Neural cell (in vitro differentiated cells): ENCODE data around the gene RHBDF2.

ENCODE experiments used
- EZH2 ChIP-seq: fragments of 200-600, 300-800 bp; shearing (Covaris generic), sonication (generic); IDR thresholded peaks from 2 replicates; pipeline ENCODE4 v1.6.1; 2014; ENCODE audit warnings: antibody characterized with exemption, low read length, borderline replicate concordance, mild to moderate bottlenecking; ENCODE audit not compliant: insufficient read depth, poor library complexity, severe bottlenecking
- MXI1 ChIP-seq: fragments of 450-650 bp; conservative IDR thresholded peaks from 2 replicates; pipeline ENCODE4 v1.6.1; 2014; ENCODE audit warnings: antibody characterized with exemption, mild to moderate bottlenecking; ENCODE audit not compliant: poor library complexity, severe bottlenecking
- TF ChIP-seq, protein P1 (sequence below): fragments of 450-650 bp; IDR thresholded peaks from 2 replicates; pipeline ENCODE4 v1.5.1; 2014; ENCODE audit warnings: antibody characterized with exemption, mild to moderate bottlenecking, moderate library complexity; ENCODE audit not compliant: poor library complexity, severe bottlenecking
- TF ChIP-seq, protein P2 (sequence below): IDR thresholded peaks from 2 replicates; pipeline ENCODE4 v1.6.1; 2012; ENCODE audit warnings: borderline replicate concordance

DNA sequence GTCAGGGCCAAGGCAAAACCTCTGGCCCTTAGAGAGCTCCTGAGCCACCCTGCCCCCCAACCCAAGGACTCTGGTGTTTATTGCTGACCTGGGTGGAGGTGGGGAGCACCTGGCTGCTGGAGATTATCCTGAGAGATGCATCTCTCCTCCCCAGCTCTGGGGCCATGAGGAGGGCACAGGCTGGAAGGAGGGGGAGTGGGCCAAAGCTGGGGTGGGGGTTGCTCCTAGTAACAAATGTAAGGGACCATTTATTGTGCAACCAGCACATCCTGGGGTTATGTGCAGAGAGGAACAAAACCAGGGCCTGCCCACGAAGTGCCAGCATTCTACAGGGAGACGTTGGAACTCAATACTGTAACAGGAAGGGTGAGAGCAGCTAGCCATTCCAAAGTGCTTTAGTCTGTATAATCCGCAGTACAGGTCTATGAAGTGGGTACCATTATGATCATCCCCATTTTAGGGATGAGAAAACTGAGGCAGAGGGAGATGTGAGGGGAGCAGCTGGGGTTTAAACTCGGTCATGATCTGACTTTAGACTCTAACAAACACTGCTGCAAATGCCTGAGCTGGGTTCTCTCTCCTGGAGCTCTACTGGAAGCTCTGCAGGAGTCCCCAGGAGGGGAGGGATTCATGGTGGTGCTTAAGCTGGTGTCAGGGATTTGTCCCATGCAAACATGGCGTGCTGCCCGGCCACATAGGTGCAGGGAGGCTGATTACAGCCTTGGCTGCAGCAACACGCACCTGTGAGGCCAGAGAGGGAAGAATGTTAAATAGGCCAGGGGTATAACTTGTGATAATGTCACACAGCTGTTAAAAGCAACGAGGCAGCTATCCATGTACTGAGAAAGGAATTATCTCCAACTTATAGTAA is 1.4 kb upstream of the RHBDF2 start:
- TF ChIP-seq EZH2: no peak
- TF ChIP-seq, protein P1, sequence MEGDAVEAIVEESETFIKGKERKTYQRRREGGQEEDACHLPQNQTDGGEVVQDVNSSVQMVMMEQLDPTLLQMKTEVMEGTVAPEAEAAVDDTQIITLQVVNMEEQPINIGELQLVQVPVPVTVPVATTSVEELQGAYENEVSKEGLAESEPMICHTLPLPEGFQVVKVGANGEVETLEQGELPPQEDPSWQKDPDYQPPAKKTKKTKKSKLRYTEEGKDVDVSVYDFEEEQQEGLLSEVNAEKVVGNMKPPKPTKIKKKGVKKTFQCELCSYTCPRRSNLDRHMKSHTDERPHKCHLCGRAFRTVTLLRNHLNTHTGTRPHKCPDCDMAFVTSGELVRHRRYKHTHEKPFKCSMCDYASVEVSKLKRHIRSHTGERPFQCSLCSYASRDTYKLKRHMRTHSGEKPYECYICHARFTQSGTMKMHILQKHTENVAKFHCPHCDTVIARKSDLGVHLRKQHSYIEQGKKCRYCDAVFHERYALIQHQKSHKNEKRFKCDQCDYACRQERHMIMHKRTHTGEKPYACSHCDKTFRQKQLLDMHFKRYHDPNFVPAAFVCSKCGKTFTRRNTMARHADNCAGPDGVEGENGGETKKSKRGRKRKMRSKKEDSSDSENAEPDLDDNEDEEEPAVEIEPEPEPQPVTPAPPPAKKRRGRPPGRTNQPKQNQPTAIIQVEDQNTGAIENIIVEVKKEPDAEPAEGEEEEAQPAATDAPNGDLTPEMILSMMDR: no peak
- TF ChIP-seq MXI1: no peak
- TF ChIP-seq, protein P2, sequence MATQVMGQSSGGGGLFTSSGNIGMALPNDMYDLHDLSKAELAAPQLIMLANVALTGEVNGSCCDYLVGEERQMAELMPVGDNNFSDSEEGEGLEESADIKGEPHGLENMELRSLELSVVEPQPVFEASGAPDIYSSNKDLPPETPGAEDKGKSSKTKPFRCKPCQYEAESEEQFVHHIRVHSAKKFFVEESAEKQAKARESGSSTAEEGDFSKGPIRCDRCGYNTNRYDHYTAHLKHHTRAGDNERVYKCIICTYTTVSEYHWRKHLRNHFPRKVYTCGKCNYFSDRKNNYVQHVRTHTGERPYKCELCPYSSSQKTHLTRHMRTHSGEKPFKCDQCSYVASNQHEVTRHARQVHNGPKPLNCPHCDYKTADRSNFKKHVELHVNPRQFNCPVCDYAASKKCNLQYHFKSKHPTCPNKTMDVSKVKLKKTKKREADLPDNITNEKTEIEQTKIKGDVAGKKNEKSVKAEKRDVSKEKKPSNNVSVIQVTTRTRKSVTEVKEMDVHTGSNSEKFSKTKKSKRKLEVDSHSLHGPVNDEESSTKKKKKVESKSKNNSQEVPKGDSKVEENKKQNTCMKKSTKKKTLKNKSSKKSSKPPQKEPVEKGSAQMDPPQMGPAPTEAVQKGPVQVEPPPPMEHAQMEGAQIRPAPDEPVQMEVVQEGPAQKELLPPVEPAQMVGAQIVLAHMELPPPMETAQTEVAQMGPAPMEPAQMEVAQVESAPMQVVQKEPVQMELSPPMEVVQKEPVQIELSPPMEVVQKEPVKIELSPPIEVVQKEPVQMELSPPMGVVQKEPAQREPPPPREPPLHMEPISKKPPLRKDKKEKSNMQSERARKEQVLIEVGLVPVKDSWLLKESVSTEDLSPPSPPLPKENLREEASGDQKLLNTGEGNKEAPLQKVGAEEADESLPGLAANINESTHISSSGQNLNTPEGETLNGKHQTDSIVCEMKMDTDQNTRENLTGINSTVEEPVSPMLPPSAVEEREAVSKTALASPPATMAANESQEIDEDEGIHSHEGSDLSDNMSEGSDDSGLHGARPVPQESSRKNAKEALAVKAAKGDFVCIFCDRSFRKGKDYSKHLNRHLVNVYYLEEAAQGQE: no peak
